ENCODE measurements around the gene ISY1.

- no peak for TF ChIP-seq POLR2A (IDR thresholded peaks at IDR 0.05)
- TF ChIP-seq, protein P1, sequence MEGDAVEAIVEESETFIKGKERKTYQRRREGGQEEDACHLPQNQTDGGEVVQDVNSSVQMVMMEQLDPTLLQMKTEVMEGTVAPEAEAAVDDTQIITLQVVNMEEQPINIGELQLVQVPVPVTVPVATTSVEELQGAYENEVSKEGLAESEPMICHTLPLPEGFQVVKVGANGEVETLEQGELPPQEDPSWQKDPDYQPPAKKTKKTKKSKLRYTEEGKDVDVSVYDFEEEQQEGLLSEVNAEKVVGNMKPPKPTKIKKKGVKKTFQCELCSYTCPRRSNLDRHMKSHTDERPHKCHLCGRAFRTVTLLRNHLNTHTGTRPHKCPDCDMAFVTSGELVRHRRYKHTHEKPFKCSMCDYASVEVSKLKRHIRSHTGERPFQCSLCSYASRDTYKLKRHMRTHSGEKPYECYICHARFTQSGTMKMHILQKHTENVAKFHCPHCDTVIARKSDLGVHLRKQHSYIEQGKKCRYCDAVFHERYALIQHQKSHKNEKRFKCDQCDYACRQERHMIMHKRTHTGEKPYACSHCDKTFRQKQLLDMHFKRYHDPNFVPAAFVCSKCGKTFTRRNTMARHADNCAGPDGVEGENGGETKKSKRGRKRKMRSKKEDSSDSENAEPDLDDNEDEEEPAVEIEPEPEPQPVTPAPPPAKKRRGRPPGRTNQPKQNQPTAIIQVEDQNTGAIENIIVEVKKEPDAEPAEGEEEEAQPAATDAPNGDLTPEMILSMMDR (IDR thresholded peaks at IDR 0.05 in 4 of 5, conservative IDR thresholded peaks at IDR 0.05 in 1 of 5): no peak
Measured at GRCh38 chr3:129118745-129119144, 42.1 kb downstream of the ISY1 start.

Data from gastrocnemius medialis (tissue), 4 donors.